ENCODE measurements around the gene TDRD6. TPM values are rescaled to one million over a fixed set of nuclear protein-coding genes. Genes with fewer than 3 reads are reported as not detected.

Gene TDRD6
- total and polyA plus RNA-seq, 2 donors (not counting 3 experiments of a cell fraction or from before 2014, with no cell fraction given) = under 0.01 TPM; not detected in 1

- Histone ChIP-seq H2AFZ (ENCODE audit: low read depth, low read length) (no peak overlapping the region), H3K79me2 (ENCODE audit: control insufficient read depth, insufficient read depth, low read length) (no peaks in the 10 kb centered on the region), H3K9me1 (replicated peaks; ENCODE audit: control insufficient read depth, extremely low read depth, insufficient read depth, low read length) (no peaks in the 10 kb centered on the region), H3K9me3 (replicated peaks; ENCODE audit: control insufficient read depth, insufficient read depth, low read length) (no peaks in the 10 kb centered on the region), H3K4me3 (replicated peaks in 1 of 3; ENCODE audit: insufficient read depth in 1 of 3, low read depth in 1 of 3, low read length in 3 of 3) (no peak overlapping the region), H3K4me2 (ENCODE audit: insufficient read depth, low read length) (no peak overlapping the region), H3K4me1 (ENCODE audit: control insufficient read depth, extremely low read depth, insufficient read depth, low read length) (no peaks in the 10 kb centered on the region), H3K27me3 (ENCODE audit: control insufficient read depth in 2 of 2, insufficient read depth in 2 of 2, low read length in 2 of 2) (peaks cover 0 to 5% of the 10 kb centered on the region in 2 experiments), H3K27ac (ENCODE audit: insufficient read depth, low read depth, low read length) (no peak overlapping the region), H3K9ac (replicated peaks; ENCODE audit: extremely low read depth, insufficient read depth, low read length) (no peak overlapping the region), H3K36me3 (ENCODE audit: control insufficient read depth in 2 of 2, extremely low read depth in 1 of 2, insufficient read depth in 2 of 2, low read length in 2 of 2) (no peaks in the 10 kb centered on the region), H4K20me1 (replicated peaks; ENCODE audit: control insufficient read depth, extremely low read depth, insufficient read depth, low read length) (no peaks in the 10 kb centered on the region)
- FAIRE-seq (no peak), DNase-seq (ENCODE audit: low read depth, low spot score) (no peak)
- POLR2A ChIA-PET = no interaction called here
- CTCF ChIA-PET = no interaction called here
- intact Hi-C loops (cut with micrococcal nuclease) = no loop called here
- TF ChIP-seq MAX (IDR thresholded peaks at IDR 0.05; ENCODE audit: insufficient read depth, insufficient read length) (no peak), MYC (IDR thresholded peaks at IDR 0.05; ENCODE audit: low read depth, low read length) (no peak), EZH2 (IDR thresholded peaks at IDR 0.05; ENCODE audit: borderline replicate concordance, low read depth, low read length, severe bottlenecking) (no peak), CTCF (IDR thresholded peaks at IDR 0.05; ENCODE audit: extremely low read depth in 1 of 2, insufficient read depth in 1 of 2, low read depth in 1 of 2, low read length in 2 of 2) (no peak), FOS (IDR thresholded peaks at IDR 0.05; ENCODE audit: borderline replicate concordance, insufficient read depth, low read length) (no peak), GATA2 (IDR thresholded peaks at IDR 0.05; ENCODE audit: insufficient read depth, insufficient read length, low read depth, low read length) (no peak), POLR2A (IDR thresholded peaks at IDR 0.05; ENCODE audit: low read depth, low read length) (no peak), JUN (IDR thresholded peaks at IDR 0.05; ENCODE audit: borderline replicate concordance, insufficient read depth, insufficient read length, low read depth) (no peak), POLR2AphosphoS5 (IDR thresholded peaks at IDR 0.05; ENCODE audit: insufficient read depth, low read depth, low read length) (no peak)
- dilution Hi-C loops (cut with MboI; ENCODE audit: extremely low pct_ligation_motif_present, low sequenced_read_pairs) = no loop called here
- no TSS peak for BruUV-seq (replicated peaks)
These were observed 23.8 kb downstream of the TDRD6 start for GRCh38 chr6:46711491-46711890.

All from endothelial cell of umbilical vein (primary cell).